ENCODE results near the gene TAMALIN. TPM values are rescaled to one million over a fixed set of nuclear protein-coding genes. Genes with fewer than 3 reads are reported as not detected.

TAMALIN gene
- polyA plus RNA-seq, 2 of the 4 experiments (the other 2 are of a cell fraction) = 0.30 to 0.35 TPM

DNA sequence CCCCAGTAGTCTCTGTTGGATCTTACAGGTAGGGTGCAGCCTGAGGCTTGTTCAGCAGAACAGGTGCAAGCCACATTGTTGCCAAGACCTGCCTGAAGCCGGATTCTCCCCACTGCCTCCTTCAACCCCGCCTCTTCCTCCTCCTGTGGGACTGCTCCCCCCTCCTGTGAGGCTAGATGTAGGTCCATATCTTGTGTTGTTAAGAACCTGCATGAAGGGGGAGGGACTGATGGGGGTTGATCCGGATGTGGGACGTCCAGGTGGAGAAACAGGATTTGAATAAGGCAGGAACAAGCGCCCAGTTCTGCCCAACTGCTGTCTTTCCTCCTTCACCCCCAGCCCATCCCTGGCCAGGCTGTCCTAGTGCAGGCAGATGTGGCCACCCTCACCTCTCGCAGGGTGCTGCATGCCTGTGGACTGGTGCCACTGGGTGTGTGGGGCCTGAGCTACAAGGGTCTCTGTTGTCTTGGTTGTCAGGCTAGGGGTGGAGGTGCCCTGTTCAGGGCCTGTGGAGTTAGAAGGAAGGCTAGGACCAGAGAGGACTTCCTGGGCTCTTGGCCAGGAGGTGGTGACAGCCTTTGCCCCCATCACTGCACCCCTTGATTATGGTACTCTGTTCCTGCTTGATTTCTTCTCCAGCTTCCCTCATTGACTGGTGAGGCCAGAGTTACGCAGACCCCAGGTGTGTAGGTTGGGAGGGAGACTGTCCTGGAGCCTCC, 45.9 kb downstream of the TAMALIN start (continued):
- no peak for TF ChIP-seq RNF2 (IDR thresholded peaks at IDR 0.05; ENCODE audit: borderline replicate concordance, low read depth)
- 0 out of 2 replicates have a peak, but pooled peaks have one; percentile 8 for TF ChIP-seq HEYL (CRISPR knock-in tag; IDR thresholded peaks at IDR 0.05)
- peak; percentile 94 for TF ChIP-seq TFCP2L1 (CRISPR knock-in tag; IDR thresholded peaks at IDR 0.05)
- TF ChIP-seq HOXA7 (CRISPR knock-in tag; IDR thresholded peaks at IDR 0.05) = peak; percentile 96; the same call in 1 of the 2 replicates
- TF ChIP-seq RARB (CRISPR knock-in tag; IDR thresholded peaks at IDR 0.05) = peak; percentile 23; the same call in 1 of the 2 replicates
- peak; percentile 59; the same call in 1 of the 2 replicates for TF ChIP-seq EHF (CRISPR knock-in tag; IDR thresholded peaks at IDR 0.05)

DNA sequence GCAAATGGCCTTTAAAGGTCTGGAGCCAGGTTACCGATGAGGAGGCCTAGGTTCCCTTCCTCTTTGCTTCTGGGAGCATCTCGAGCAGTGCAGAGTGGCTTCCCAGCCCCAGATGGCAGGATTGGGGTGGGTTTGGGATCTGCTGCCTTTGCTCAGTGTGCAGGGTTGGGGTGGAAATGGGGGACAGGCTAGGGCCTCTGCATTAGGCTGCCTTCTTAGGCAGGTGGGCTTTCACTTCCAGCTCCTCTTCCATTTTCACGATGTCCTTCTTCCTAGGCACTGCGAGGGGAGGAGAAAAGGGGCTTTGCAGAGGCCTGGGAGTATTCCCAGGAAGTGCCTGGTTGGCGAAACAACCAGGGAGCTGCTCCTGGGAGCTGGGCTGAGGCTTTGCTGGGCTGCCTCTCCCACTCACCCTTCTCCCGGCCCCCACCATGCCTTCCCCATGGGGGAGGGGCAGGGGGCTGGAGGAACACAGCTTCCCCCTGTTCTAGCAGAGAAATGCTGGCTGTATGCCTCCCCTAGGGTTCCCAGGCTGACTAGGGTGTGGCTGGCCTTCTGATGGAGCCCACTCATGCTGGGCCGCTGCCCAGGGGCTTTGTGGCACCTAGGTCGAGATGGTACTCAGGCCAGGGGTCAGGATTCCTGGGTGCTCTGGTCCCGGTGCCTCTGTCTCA, 46.9 kb downstream of the TAMALIN start:
- Histone ChIP-seq H3K4me1 (peaks cover 34% of the 10 kb centered on the region), H3K4me3 (peak overlapping the region; percentile 75), H3K4me2 (peak overlapping the region; percentile 96), H3K9me3 (no peaks in the 10 kb centered on the region), H3K27ac (peak overlapping the region in 1 of 2 experiments; percentile 95; a peak in 3 of 6 replicates)
- ATAC-seq = no peak; a peak in 1 of 6 replicates
- DNase-seq (ENCODE audit: low read depth in 1 of 2, low spot score in 1 of 2) = peak in 1 of 2 experiments; percentile 65
- CTCF ChIA-PET = interaction anchor here (1.5 to 42.5 kb wide), 3 partner anchors 15 to 29 kb away, joined by 7 to 1730 read pairs (median 10); no protein-coding TSS in a partner anchor
- POLR2A ChIA-PET = no interaction called here
- FAIRE-seq = no peak
- 84% methylated on average over 9 of the region's 9 CpGs for WGBS (ENCODE audit: missing lambda C conversion rate)
- TF ChIP-seq MAZ (IDR thresholded peaks at IDR 0.05; ENCODE audit: borderline replicate concordance, low read depth, low read length) (peak; percentile 37; the same call in 1 of the 2 replicates), HOXB5 (CRISPR knock-in tag; IDR thresholded peaks at IDR 0.05) (peak; percentile 74; the same call in 1 of the 2 replicates), FOSL2 (IDR thresholded peaks at IDR 0.05) (no peak), FOSL2 (CRISPR knock-in tag; IDR thresholded peaks at IDR 0.05) (no peak), CBX2 (IDR thresholded peaks at IDR 0.05; ENCODE audit: borderline replicate concordance, low read depth) (no peak), RNF2 (IDR thresholded peaks at IDR 0.05; ENCODE audit: borderline replicate concordance, low read depth) (no peak), HOXB13 (CRISPR knock-in tag; IDR thresholded peaks at IDR 0.05; ENCODE audit: low read depth) (no peak), SREBF2 (IDR thresholded peaks at IDR 0.05) (no peak), MAFK (IDR thresholded peaks at IDR 0.05; ENCODE audit: partially characterized antibody) (peak; percentile 19), EHMT2 (IDR thresholded peaks at IDR 0.05; ENCODE audit: low read depth) (no peak), POLR2A (IDR thresholded peaks at IDR 0.05; ENCODE audit: low read length) (no peak), SMC3 (IDR thresholded peaks at IDR 0.05) (no peak), TFCP2L1 (CRISPR knock-in tag; IDR thresholded peaks at IDR 0.05) (peak; percentile 82), ZSCAN20 (CRISPR knock-in tag; IDR thresholded peaks at IDR 0.05) (no peak), HDAC2 (IDR thresholded peaks at IDR 0.05) (no peak), TP53 (CRISPR knock-in tag; IDR thresholded peaks at IDR 0.05) (peak; percentile 63), BHLHE40 (IDR thresholded peaks at IDR 0.05; ENCODE audit: low read depth, low read length) (no peak), ZNF302 (CRISPR knock-in tag; IDR thresholded peaks at IDR 0.05) (no peak), CHD4 (IDR thresholded peaks at IDR 0.05; ENCODE audit: borderline replicate concordance) (no peak), RAD21 (conservative IDR thresholded peaks at IDR 0.05 in 1 of 2, IDR thresholded peaks at IDR 0.05 in 1 of 2) (no peak), HOXA7 (CRISPR knock-in tag; IDR thresholded peaks at IDR 0.05) (peak; percentile 65; the same call in 1 of the 2 replicates), RARB (CRISPR knock-in tag; IDR thresholded peaks at IDR 0.05) (peak; percentile 23; the same call in 1 of the 2 replicates)
- TF ChIP-seq, protein P1, sequence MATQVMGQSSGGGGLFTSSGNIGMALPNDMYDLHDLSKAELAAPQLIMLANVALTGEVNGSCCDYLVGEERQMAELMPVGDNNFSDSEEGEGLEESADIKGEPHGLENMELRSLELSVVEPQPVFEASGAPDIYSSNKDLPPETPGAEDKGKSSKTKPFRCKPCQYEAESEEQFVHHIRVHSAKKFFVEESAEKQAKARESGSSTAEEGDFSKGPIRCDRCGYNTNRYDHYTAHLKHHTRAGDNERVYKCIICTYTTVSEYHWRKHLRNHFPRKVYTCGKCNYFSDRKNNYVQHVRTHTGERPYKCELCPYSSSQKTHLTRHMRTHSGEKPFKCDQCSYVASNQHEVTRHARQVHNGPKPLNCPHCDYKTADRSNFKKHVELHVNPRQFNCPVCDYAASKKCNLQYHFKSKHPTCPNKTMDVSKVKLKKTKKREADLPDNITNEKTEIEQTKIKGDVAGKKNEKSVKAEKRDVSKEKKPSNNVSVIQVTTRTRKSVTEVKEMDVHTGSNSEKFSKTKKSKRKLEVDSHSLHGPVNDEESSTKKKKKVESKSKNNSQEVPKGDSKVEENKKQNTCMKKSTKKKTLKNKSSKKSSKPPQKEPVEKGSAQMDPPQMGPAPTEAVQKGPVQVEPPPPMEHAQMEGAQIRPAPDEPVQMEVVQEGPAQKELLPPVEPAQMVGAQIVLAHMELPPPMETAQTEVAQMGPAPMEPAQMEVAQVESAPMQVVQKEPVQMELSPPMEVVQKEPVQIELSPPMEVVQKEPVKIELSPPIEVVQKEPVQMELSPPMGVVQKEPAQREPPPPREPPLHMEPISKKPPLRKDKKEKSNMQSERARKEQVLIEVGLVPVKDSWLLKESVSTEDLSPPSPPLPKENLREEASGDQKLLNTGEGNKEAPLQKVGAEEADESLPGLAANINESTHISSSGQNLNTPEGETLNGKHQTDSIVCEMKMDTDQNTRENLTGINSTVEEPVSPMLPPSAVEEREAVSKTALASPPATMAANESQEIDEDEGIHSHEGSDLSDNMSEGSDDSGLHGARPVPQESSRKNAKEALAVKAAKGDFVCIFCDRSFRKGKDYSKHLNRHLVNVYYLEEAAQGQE (IDR thresholded peaks at IDR 0.05) = no peak; the same call in 1 of the 2 replicates
- TF ChIP-seq, protein P2, sequence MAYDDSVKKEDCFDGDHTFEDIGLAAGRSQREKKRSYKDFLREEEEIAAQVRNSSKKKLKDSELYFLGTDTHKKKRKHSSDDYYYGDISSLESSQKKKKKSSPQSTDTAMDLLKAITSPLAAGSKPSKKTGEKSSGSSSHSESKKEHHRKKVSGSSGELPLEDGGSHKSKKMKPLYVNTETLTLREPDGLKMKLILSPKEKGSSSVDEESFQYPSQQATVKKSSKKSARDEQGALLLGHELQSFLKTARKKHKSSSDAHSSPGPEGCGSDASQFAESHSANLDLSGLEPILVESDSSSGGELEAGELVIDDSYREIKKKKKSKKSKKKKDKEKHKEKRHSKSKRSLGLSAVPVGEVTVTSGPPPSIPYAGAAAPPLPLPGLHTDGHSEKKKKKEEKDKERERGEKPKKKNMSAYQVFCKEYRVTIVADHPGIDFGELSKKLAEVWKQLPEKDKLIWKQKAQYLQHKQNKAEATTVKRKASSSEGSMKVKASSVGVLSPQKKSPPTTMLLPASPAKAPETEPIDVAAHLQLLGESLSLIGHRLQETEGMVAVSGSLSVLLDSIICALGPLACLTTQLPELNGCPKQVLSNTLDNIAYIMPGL (CRISPR knock-in tag; IDR thresholded peaks at IDR 0.05; ENCODE audit: borderline replicate concordance) = peak; percentile 76; the same call in 1 of the 2 replicates
- TF ChIP-seq, protein P3, sequence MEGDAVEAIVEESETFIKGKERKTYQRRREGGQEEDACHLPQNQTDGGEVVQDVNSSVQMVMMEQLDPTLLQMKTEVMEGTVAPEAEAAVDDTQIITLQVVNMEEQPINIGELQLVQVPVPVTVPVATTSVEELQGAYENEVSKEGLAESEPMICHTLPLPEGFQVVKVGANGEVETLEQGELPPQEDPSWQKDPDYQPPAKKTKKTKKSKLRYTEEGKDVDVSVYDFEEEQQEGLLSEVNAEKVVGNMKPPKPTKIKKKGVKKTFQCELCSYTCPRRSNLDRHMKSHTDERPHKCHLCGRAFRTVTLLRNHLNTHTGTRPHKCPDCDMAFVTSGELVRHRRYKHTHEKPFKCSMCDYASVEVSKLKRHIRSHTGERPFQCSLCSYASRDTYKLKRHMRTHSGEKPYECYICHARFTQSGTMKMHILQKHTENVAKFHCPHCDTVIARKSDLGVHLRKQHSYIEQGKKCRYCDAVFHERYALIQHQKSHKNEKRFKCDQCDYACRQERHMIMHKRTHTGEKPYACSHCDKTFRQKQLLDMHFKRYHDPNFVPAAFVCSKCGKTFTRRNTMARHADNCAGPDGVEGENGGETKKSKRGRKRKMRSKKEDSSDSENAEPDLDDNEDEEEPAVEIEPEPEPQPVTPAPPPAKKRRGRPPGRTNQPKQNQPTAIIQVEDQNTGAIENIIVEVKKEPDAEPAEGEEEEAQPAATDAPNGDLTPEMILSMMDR (IDR thresholded peaks at IDR 0.05) = no peak
- TF ChIP-seq, protein P4, sequence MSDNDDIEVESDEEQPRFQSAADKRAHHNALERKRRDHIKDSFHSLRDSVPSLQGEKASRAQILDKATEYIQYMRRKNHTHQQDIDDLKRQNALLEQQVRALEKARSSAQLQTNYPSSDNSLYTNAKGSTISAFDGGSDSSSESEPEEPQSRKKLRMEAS (IDR thresholded peaks at IDR 0.05) = no peak
- TF ChIP-seq, protein P5, sequence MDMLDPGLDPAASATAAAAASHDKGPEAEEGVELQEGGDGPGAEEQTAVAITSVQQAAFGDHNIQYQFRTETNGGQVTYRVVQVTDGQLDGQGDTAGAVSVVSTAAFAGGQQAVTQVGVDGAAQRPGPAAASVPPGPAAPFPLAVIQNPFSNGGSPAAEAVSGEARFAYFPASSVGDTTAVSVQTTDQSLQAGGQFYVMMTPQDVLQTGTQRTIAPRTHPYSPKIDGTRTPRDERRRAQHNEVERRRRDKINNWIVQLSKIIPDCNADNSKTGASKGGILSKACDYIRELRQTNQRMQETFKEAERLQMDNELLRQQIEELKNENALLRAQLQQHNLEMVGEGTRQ (IDR thresholded peaks at IDR 0.05) = no peak
